Small intestine (tissue), 7 donors: Measurements from ENCODE around the gene MS4A4A. TPM values are rescaled to one million over a fixed set of nuclear protein-coding genes. Genes with fewer than 3 reads are reported as not detected.

ENCODE experiments used
- DNase-seq, 2 donors: peaks; one replicate each; pipeline versions ENCODE4 v3.0.0 to v3.0.0-alpha.2; 2013
- FAIRE-seq: peaks from 2 replicates; lab custom pipeline; 2012; peaks lifted over from hg19 to GRCh38; lab: Jason Lieb, UNC
- H3K27ac ChIP-seq, 3 donors: one replicate each; pipeline ENCODE4 v1.5.1; 2013; ENCODE audit warnings: low read length in 2 of 3, mild to moderate bottlenecking in 2 of 3, control low read depth in 1 of 3, inconsistent platforms in 1 of 3, low read depth in 1 of 3, moderate library complexity in 1 of 3
- H3K27me3 ChIP-seq, 3 donors: one replicate each; pipeline ENCODE4 v1.6.1; 2013; ENCODE audit warnings: low read length in 3 of 3, inconsistent platforms in 1 of 3; ENCODE audit not compliant: control insufficient read depth in 3 of 3, insufficient read depth in 3 of 3
- H3K36me3 ChIP-seq, 3 donors: one replicate each; pipeline ENCODE4 v1.6.1; 2013; ENCODE audit warnings: low read length in 3 of 3, inconsistent platforms in 1 of 3, low read depth in 1 of 3, mild to moderate bottlenecking in 1 of 3, moderate library complexity in 1 of 3; ENCODE audit not compliant: control insufficient read depth in 3 of 3, insufficient read depth in 2 of 3
- H3K4me1 ChIP-seq, 3 donors: one replicate each; pipeline ENCODE4 v1.6.1; 2013; ENCODE audit warnings: low read length in 2 of 3, inconsistent platforms in 1 of 3, low read depth in 1 of 3, mild to moderate bottlenecking in 1 of 3, moderate library complexity in 1 of 3; ENCODE audit not compliant: control insufficient read depth in 3 of 3, insufficient read depth in 2 of 3
- H3K4me3 ChIP-seq, 3 donors: one replicate each; pipeline ENCODE4 v1.5.1; 2013; ENCODE audit warnings: low read length in 3 of 3, control low read depth in 1 of 3, inconsistent platforms in 1 of 3, low read depth in 1 of 3, mild to moderate bottlenecking in 1 of 3, moderate library complexity in 1 of 3
- H3K9me3 ChIP-seq, 2 donors: one replicate each; pipeline ENCODE4 v1.6.1; 2013; ENCODE audit warnings: low read depth in 1 of 2, low read length in 1 of 2; ENCODE audit not compliant: control insufficient read depth in 2 of 2, insufficient read depth in 1 of 2
- WGBS, 3 donors: extraction: QIAGEN DNeasy Blood & Tissue Kit; methylation state at CpG; one replicate each; pipeline ENCODE4 v1.1.7; 2013; 5-methylcytosine and 5-hydroxymethylcytosine counted together
- polyA plus RNA-seq, 4 donors: library from polyadenylated mRNA; stranded (reverse) in 3 of 4; unstranded in 1 of 4; fragments of 200-250 nt in 3 of 4; fragments of 120-200 nt in 1 of 4; gene quantifications; one replicate each; pipeline versions ENCODE4 v1.2.1 to v1.2.3, GENCODE V29; 2013
- donor health status: healthy with polysubstance abuse.
- donor health status: control.
- donor health status: control.
- donor health status: Bipolar disorder and iron deficiency.
- donor health status: healthy.

The MS4A4A gene
- polyA plus RNA-seq, 4 donors, result 1.6 to 28.3 (median 6.2) TPM

GRCh38 chr11:60307507-60308195 is 27.2 kb downstream of the MS4A4A start:
- H3K27ac ChIP-seq, result no peak overlapping the region
- H3K4me3 ChIP-seq, result no peak overlapping the region
- no peak for FAIRE-seq
- WGBS, 3 donors, result 81 to 89% (median 82%) methylated on average over 3 of the region's 3 CpGs
- H3K36me3 ChIP-seq, result no peaks in the 10 kb centered on the region
- no peaks in the 10 kb centered on the region for H3K27me3 ChIP-seq
- no peaks in the 10 kb centered on the region for H3K4me1 ChIP-seq
- H3K9me3 ChIP-seq, result no peaks in the 10 kb centered on the region
- DNase-seq, result no peak

GRCh38 chr11:60310407-60310998 is 30.0 kb downstream of the MS4A4A start:
- Histone ChIP-seq H3K36me3 (no peaks in the 10 kb centered on the region), H3K4me3 (no peak overlapping the region), H3K9me3 (no peaks in the 10 kb centered on the region), H3K4me1 (no peaks in the 10 kb centered on the region), H3K27ac (no peak overlapping the region), H3K27me3 (no peaks in the 10 kb centered on the region)
- DNase-seq (no peak), FAIRE-seq (no peak)
- 47 to 61% (median 60%) methylated on average over 5 of the region's 5 CpGs for WGBS, 3 donors

GRCh38 chr11:60314635-60315321 is 34.3 kb downstream of the MS4A4A start:
- Histone ChIP-seq H3K9me3 (peaks cover 1 to 12% of the 10 kb centered on the region in 2 donors), H3K4me1 (no peaks in the 10 kb centered on the region), H3K27ac (no peak overlapping the region), H3K36me3 (no peaks in the 10 kb centered on the region), H3K27me3 (no peaks in the 10 kb centered on the region), H3K4me3 (no peak overlapping the region)
- DNase-seq (no peak), FAIRE-seq (no peak)
- 23 to 55% (median 34%) methylated on average over 2 of the region's 2 CpGs for WGBS, 3 donors

GRCh38 chr11:60315871-60316270 is 35.4 kb downstream of the MS4A4A start:
- no peak overlapping the region for H3K27ac ChIP-seq
- DNase-seq (no peak), FAIRE-seq (no peak)
- peaks cover 1 to 12% of the 10 kb centered on the region in 2 donors for H3K9me3 ChIP-seq
- no peaks in the 10 kb centered on the region for H3K36me3 ChIP-seq
- no peaks in the 10 kb centered on the region for H3K27me3 ChIP-seq
- H3K4me1 ChIP-seq, result no peaks in the 10 kb centered on the region
- H3K4me3 ChIP-seq, result no peak overlapping the region

GRCh38 chr11:60316317-60316716 is 35.9 kb downstream of the MS4A4A start:
- H3K4me1 ChIP-seq, result no peaks in the 10 kb centered on the region
- no peak overlapping the region for H3K4me3 ChIP-seq
- peaks cover 1 to 12% of the 10 kb centered on the region in 2 donors for H3K9me3 ChIP-seq
- FAIRE-seq, result no peak
- H3K36me3 ChIP-seq, result no peaks in the 10 kb centered on the region
- WGBS, 3 donors, result 7 to 42% (median 13%) methylated on average over 2 of the region's 2 CpGs
- no peaks in the 10 kb centered on the region for H3K27me3 ChIP-seq
- no peak for DNase-seq
- no peak overlapping the region for H3K27ac ChIP-seq

GRCh38 chr11:60318726-60319125 is 38.3 kb downstream of the MS4A4A start:
- WGBS, 3 donors, result 32 to 71% (median 60%) methylated on average over 2 of the region's 2 CpGs

GRCh38 chr11:60321051-60321450 is 40.6 kb downstream of the MS4A4A start:
- FAIRE-seq (no peak), DNase-seq (no peak)
- H3K4me1 ChIP-seq, result no peaks in the 10 kb centered on the region
- peaks cover 1 to 12% of the 10 kb centered on the region in 2 donors for H3K9me3 ChIP-seq
- no peak overlapping the region for H3K27ac ChIP-seq
- no peak overlapping the region for H3K4me3 ChIP-seq
- H3K36me3 ChIP-seq, result no peaks in the 10 kb centered on the region
- no peaks in the 10 kb centered on the region for H3K27me3 ChIP-seq

More at GRCh38 chr11:60318726-60319125, 38.3 kb downstream of the MS4A4A start:
- Histone ChIP-seq H3K4me3 (no peak overlapping the region), H3K9me3 (peaks cover 1 to 12% of the 10 kb centered on the region in 2 donors), H3K4me1 (no peaks in the 10 kb centered on the region), H3K27me3 (no peaks in the 10 kb centered on the region), H3K27ac (no peak overlapping the region), H3K36me3 (no peaks in the 10 kb centered on the region)
- DNase-seq, result no peak
- no peak for FAIRE-seq

- H3K4me3 ChIP-seq, result no peak within 1 kb of the TSS
- DNase-seq (no peak), FAIRE-seq (no peak)
- WGBS, 3 donors, result 0 to 71% (median 34%) methylated on average over 1 of the region's 1 CpG
- H3K27ac ChIP-seq, result no peak within 1 kb of the TSS
- no peaks in the 10 kb centered on the region for H3K27me3 ChIP-seq
- no peaks in the 10 kb centered on the region for H3K4me1 ChIP-seq
- H3K9me3 ChIP-seq, result peaks cover 0 to 3% of the 10 kb centered on the region in 2 donors
- no peaks in the 10 kb centered on the region for H3K36me3 ChIP-seq
Measured at GRCh38 chr11:60326955-60327354, 46.5 kb downstream of the MS4A4A start, which contains the start of gene MS4A6E. TSS of gene MS4A6E (plus strand) at chr11:60327255. CDS start at chr11:60334896, 7,641 bp downstream.
